Measurements from ENCODE around the gene ANKRD44.

- no peak for TF ChIP-seq CTCF (IDR thresholded peaks at IDR 0.05 in 4 of 5, conservative IDR thresholded peaks at IDR 0.05 in 1 of 5)
- TF ChIP-seq POLR2A (IDR thresholded peaks at IDR 0.05), result no peak
Observed at GRCh38 chr2:197315371-197315770, 4.8 kb upstream of the ANKRD44 start.

All from gastrocnemius medialis (tissue), 4 donors.